Spleen (tissue), 7 donors: ENCODE data around the gene SDR39U1.

Experiments
- POLR2A ChIP-seq, 3 donors: fragments of 450-650 bp; IDR thresholded peaks; one replicate each; pipeline ENCODE4 v1.5.1; 2017; ENCODE audit warnings: antibody characterized with exemption in 3 of 3, mild to moderate bottlenecking in 1 of 3
- TF ChIP-seq, protein P1 (sequence below), 11 experiments: fragments of 200-600 bp in 7 of 11; fragments of 450-650 bp in 4 of 11; sonication (generic) in 4 of 11; IDR thresholded peaks in 8 of 11; conservative IDR thresholded peaks in 3 of 11; 1 replicate in 7 of 11; 2 replicates in 4 of 11; pipeline versions ENCODE4 v1.4.0 to v1.8.0; 2016 to 2021; ENCODE audit warnings: antibody characterized with exemption in 11 of 11, inconsistent platforms in 4 of 11, mild to moderate bottlenecking in 1 of 11
- donor health status: DM: no; HTN: no; CAD: no; lungs with moderate emphysema.
- donor health status: DM: no; HTN: no; CAD: no.
- donor health status: DM: no; HTN: no; CAD: no.

- TF ChIP-seq, protein P1, sequence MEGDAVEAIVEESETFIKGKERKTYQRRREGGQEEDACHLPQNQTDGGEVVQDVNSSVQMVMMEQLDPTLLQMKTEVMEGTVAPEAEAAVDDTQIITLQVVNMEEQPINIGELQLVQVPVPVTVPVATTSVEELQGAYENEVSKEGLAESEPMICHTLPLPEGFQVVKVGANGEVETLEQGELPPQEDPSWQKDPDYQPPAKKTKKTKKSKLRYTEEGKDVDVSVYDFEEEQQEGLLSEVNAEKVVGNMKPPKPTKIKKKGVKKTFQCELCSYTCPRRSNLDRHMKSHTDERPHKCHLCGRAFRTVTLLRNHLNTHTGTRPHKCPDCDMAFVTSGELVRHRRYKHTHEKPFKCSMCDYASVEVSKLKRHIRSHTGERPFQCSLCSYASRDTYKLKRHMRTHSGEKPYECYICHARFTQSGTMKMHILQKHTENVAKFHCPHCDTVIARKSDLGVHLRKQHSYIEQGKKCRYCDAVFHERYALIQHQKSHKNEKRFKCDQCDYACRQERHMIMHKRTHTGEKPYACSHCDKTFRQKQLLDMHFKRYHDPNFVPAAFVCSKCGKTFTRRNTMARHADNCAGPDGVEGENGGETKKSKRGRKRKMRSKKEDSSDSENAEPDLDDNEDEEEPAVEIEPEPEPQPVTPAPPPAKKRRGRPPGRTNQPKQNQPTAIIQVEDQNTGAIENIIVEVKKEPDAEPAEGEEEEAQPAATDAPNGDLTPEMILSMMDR (IDR thresholded peaks at IDR 0.05 in 8 of 11, conservative IDR thresholded peaks at IDR 0.05 in 3 of 11): no peak
- no peak for TF ChIP-seq POLR2A (IDR thresholded peaks at IDR 0.05)
Measured at GRCh38 chr14:24426150-24426911, 16.2 kb downstream of the SDR39U1 start.
